GM12801 (cell line): ENCODE results near the gene YPEL3.

Source experiments
- CTCF ChIP-seq: IDR thresholded peaks from one replicate; pipeline ENCODE4 v1.5.1; 2011; ENCODE audit warnings: control low read depth; ENCODE audit not compliant: insufficient read length; ENCODE audit errors: extremely low read depth

YPEL3 gene

GRCh38 chr16:30091474-30092372 lies 4.3 kb downstream of the YPEL3 start, which contains the start of gene TBX6:
Gene TBX6, minus strand, starts transcription at chr16:30091924. Its CDS starts 731 bp downstream, at chr16:30091193.
- no peak for TF ChIP-seq CTCF

GRCh38 chr16:30090610-30091331 lies 5.2 kb downstream of the YPEL3 start:
- TF ChIP-seq CTCF, result no peak

GRCh38 chr16:30088832-30089624 lies 7.0 kb downstream of the YPEL3 start:
- TF ChIP-seq CTCF, result no peak

- no peak for TF ChIP-seq CTCF
Measured at GRCh38 chr16:30088237-30088831, 7.7 kb downstream of the YPEL3 start.

GRCh38 chr16:30087181-30087898 lies 8.7 kb downstream of the YPEL3 start:
- TF ChIP-seq CTCF, result no peak

GRCh38 chr16:30086291-30087140 lies 9.5 kb downstream of the YPEL3 start:
- no peak for TF ChIP-seq CTCF
